ENCODE measurements around the gene RHEX.
A peak's percentile ranks its signal among the peaks of the same experiment; 100 is the strongest.

Gene RHEX

DNA sequence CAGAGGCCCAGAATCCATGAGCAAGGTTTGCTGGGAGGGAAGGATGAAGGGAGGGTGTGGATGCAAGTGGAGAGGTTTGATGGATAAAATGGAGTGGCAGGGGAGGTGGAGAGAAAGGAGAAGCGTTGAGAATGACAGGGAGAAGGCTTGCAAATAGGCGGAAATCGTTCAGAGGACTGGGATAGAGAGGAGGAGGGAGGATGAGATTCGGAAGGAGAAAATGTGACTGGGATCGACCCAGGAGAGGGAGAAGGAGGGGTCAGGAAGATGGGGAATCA, 63.8 kb downstream of the RHEX start:
- TF ChIP-seq, protein P1, sequence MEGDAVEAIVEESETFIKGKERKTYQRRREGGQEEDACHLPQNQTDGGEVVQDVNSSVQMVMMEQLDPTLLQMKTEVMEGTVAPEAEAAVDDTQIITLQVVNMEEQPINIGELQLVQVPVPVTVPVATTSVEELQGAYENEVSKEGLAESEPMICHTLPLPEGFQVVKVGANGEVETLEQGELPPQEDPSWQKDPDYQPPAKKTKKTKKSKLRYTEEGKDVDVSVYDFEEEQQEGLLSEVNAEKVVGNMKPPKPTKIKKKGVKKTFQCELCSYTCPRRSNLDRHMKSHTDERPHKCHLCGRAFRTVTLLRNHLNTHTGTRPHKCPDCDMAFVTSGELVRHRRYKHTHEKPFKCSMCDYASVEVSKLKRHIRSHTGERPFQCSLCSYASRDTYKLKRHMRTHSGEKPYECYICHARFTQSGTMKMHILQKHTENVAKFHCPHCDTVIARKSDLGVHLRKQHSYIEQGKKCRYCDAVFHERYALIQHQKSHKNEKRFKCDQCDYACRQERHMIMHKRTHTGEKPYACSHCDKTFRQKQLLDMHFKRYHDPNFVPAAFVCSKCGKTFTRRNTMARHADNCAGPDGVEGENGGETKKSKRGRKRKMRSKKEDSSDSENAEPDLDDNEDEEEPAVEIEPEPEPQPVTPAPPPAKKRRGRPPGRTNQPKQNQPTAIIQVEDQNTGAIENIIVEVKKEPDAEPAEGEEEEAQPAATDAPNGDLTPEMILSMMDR (IDR thresholded peaks at IDR 0.05; ENCODE audit: control insufficient read depth, insufficient read depth, low read depth, low read length, missing control alignments): no peak
- no peak for DNase-seq (ENCODE audit: low read depth)
- no peak overlapping the region; the same call in 1 of the 2 replicates for H3K4me3 ChIP-seq (ENCODE audit: control insufficient read depth, low read depth, low read length)

DNA sequence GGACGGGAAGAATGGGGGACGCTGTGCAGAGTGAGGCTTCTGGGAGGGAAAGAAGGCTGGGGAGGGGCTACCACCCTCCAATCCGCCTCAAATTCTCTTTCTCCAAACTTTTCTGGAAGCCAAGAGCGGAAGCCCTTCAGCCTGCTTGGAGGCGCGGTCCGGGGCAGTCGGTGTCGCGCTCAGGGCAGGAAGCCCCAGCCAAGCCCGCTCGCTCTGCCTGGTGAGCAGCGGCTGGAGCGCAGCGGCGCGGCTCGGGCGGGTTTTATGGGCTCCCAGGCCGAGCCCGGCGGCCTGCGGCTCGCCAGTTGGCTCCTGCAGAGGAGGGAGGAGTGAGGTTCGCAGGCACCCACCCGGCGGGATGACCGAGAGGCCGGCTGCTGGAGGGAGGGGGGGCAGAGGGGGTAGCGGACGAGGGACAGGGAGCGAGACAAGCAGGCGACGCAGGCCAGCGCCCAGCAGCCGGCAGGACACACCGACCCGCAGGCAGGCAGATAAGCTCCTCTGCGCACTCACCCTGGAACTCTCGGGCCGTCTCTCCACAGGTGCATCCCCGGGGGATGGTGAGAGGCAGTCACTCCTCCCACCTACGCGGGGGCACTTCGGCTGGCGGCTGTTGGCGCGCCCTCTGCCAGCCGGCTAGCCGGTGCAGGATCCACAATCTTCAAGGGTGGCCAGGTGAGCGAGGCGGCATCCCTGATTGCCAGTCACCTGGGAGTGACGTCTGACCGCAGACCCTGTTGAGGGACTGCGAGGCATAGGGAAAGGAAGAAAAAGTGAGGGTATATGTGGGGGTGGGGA, 64.4 kb downstream of the RHEX start, which contains the start of gene AVPR1B:
Gene AVPR1B (minus strand): TSS at position 238 of the 798 bp plus-strand sequence. CDS start 498 bp downstream, outside the sequence.
- TF ChIP-seq, protein P1 (IDR thresholded peaks at IDR 0.05; ENCODE audit: control insufficient read depth, insufficient read depth, low read depth, low read length, missing control alignments): no peak

DNA sequence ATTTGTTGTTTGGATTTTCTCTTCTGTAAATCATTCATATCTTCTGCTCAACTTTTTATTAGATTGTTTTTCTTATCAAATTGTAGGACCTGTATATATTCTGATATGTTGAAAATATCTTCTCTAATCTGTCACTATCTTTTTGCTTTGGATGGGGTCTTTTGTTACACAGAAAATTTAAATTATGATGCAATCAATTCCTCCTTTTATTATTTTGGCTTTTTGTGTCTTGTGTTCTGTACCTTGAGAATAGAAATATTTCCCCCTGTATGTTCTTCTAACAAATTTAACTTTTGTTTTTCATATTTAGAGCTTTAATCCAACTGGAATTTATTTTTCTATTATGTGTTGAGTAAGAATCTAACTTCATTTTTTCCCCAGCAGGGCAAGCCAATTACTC, 67.4 kb downstream of the RHEX start:
- no peak for DNase-seq (ENCODE audit: low read depth)
- TF ChIP-seq, protein P1 (IDR thresholded peaks at IDR 0.05; ENCODE audit: control insufficient read depth, insufficient read depth, low read depth, low read length, missing control alignments): no peak
- H3K4me3 ChIP-seq (ENCODE audit: control insufficient read depth, low read depth, low read length): no peak overlapping the region

More for the DNA sequence above, 64.4 kb downstream of the RHEX start, which contains the start of gene AVPR1B:
- DNase-seq (ENCODE audit: low read depth): no peak
- peak within 1 kb of the TSS; percentile 29 for H3K4me3 ChIP-seq (ENCODE audit: control insufficient read depth, low read depth, low read length)

DNA sequence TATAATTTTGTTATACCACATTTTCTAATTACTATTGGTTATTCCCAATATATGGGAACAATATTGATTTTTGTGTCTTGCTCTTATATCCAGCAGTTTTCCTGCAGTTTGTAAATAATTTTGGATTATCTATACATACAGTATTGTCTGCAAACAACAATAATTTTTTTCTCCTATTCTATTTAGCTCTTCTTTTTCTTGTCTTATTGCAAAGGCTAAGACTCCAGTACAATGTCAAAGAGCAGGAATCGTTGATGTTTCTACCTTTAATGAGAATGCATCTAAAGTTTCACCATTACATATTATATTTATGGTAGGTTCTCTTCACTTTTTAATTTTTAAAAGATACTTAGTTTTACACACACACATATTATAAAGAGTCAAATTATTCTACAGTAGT, 68.3 kb downstream of the RHEX start:
- TF ChIP-seq, protein P1 (IDR thresholded peaks at IDR 0.05; ENCODE audit: control insufficient read depth, insufficient read depth, low read depth, low read length, missing control alignments): no peak
- DNase-seq (ENCODE audit: low read depth): no peak
- H3K4me3 ChIP-seq (ENCODE audit: control insufficient read depth, low read depth, low read length): no peak overlapping the region

DNA sequence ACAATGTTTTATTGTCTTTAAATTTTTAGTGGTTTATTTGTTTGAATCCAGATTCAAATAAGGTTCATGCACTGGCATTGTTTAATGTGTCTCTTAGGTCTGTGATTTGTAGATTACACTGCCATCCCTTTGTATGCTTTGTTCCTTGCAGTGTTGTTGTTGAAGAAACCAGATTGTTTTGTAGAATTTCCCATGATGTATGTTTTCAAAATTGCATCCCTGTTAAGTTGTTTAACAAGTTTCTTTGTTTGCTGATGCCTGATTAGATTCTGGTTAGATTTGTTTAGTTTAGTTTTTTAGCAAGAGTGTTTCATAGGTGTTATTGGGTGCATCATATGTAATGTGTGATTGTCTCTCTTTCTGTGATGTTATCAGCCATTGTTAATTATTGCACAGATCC, 69.7 kb downstream of the RHEX start:
- DNase-seq (ENCODE audit: low read depth): no peak
- TF ChIP-seq, protein P1 (IDR thresholded peaks at IDR 0.05; ENCODE audit: control insufficient read depth, insufficient read depth, low read depth, low read length, missing control alignments): no peak
- H3K4me3 ChIP-seq (ENCODE audit: control insufficient read depth, low read depth, low read length): no peak overlapping the region

DNA sequence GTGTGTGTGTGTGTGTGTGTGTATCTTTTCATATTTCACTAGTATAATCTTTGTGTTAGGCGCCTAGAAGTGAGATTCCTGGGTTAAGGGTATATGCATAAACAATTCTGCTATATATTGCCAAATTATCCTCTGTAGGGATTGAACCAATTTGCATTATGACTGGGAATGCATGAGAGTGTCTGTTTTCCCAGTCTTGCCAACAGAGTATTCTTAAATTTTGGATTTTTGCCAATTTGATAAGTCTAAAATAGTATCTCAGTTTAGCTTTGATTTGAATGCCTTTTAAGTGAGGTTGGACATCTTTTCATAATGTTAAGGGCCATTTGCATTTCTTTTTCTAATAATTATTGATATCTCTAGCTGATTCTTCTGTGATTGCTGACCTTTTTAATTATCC, 72.4 kb downstream of the RHEX start:
- TF ChIP-seq, protein P1 (IDR thresholded peaks at IDR 0.05; ENCODE audit: control insufficient read depth, insufficient read depth, low read depth, low read length, missing control alignments): no peak
- H3K4me3 ChIP-seq (ENCODE audit: control insufficient read depth, low read depth, low read length): no peak overlapping the region
- DNase-seq (ENCODE audit: low read depth): no peak
